SK-N-SH treated with all-trans-retinoic acid at 6 μM for 48 hours (cell line): ENCODE data around the gene KCNMA1.

Experiments
- ARNTL ChIP-seq: fragments of 450-650 bp; formaldehyde crosslinking; IDR thresholded peaks from 2 replicates; pipeline ENCODE4 v1.5.0; 2020; ENCODE audit warnings: low read depth, mild to moderate bottlenecking, moderate library complexity, borderline replicate concordance
- BACH2 ChIP-seq: fragments of 250-450 bp; sonication (Bioruptor Pico); IDR thresholded peaks from 2 replicates; pipeline ENCODE4 v1.9.0; 2021; ENCODE audit warnings: mild to moderate bottlenecking, borderline replicate concordance
- PATZ1 ChIP-seq: fragments of 250-450 bp; sonication (Bioruptor Pico); IDR thresholded peaks from 2 replicates; pipeline ENCODE4 v1.8.0; 2020; ENCODE audit warnings: mild to moderate bottlenecking, moderate library complexity, borderline replicate concordance
- PPARA ChIP-seq: fragments of 250-450 bp; sonication (Bioruptor Pico); IDR thresholded peaks from 2 replicates; pipeline ENCODE4 v1.5.0; 2020; ENCODE audit warnings: mild to moderate bottlenecking, borderline replicate concordance
- TSHZ2 ChIP-seq: fragments of 250-450 bp; sonication (Bioruptor Pico); IDR thresholded peaks from 2 replicates; pipeline ENCODE4 v1.5.0; 2020; ENCODE audit warnings: mild to moderate bottlenecking, moderate library complexity
- ZFP30 ChIP-seq: fragments of 450-650 bp; formaldehyde crosslinking; IDR thresholded peaks from 2 replicates; pipeline ENCODE4 v1.5.0; 2022; ENCODE audit warnings: mild to moderate bottlenecking, moderate library complexity

GRCh38 chr10:77082601-77083252 is 554.9 kb downstream of the KCNMA1 start:
- TF ChIP-seq ARNTL (CRISPR knock-in tag) (no peak), TSHZ2 (CRISPR knock-in tag) (no peak), ZFP30 (CRISPR knock-in tag) (no peak), BACH2 (CRISPR knock-in tag) (no peak), PPARA (no peak), PATZ1 (CRISPR knock-in tag) (no peak)
